GM19193 (cell line): ENCODE measurements around the gene CDK18.

Experiments used
- POLR2A ChIP-seq: IDR thresholded peaks from 4 replicates; pipeline ENCODE4 v1.6.1; 2011; ENCODE audit not compliant: insufficient read depth, insufficient read length; ENCODE audit errors: extremely low read depth

Gene CDK18

GRCh38 chr1:205570796-205571537 is 66.5 kb downstream of the CDK18 start:
- no peak for TF ChIP-seq POLR2A

GRCh38 chr1:205571747-205572146 is 67.3 kb downstream of the CDK18 start:
- TF ChIP-seq POLR2A, result no peak

GRCh38 chr1:205572421-205572820 is 68.0 kb downstream of the CDK18 start:
- no peak for TF ChIP-seq POLR2A

GRCh38 chr1:205575294-205575885 is 70.9 kb downstream of the CDK18 start:
- TF ChIP-seq POLR2A, result no peak

GRCh38 chr1:205576011-205576410 is 71.5 kb downstream of the CDK18 start:
- no peak for TF ChIP-seq POLR2A

- TF ChIP-seq POLR2A, result no peak
These were observed 72.6 kb downstream of the CDK18 start for GRCh38 chr1:205576805-205577761.

- no peak for TF ChIP-seq POLR2A
These were observed 73.6 kb downstream of the CDK18 start for GRCh38 chr1:205577874-205578658.

- no peak for TF ChIP-seq POLR2A
These were observed 74.5 kb downstream of the CDK18 start for GRCh38 chr1:205578780-205579571.

- no peak for TF ChIP-seq POLR2A
These were observed 75.2 kb downstream of the CDK18 start for GRCh38 chr1:205579711-205580110.

GRCh38 chr1:205580140-205580922 is 75.9 kb downstream of the CDK18 start:
- no peak for TF ChIP-seq POLR2A

- TF ChIP-seq POLR2A, result no peak
These were observed 76.4 kb downstream of the CDK18 start for GRCh38 chr1:205580923-205581180.

- TF ChIP-seq POLR2A, result no peak
These were observed 77.0 kb downstream of the CDK18 start for GRCh38 chr1:205581321-205581980.

- no peak for TF ChIP-seq POLR2A
These were observed 77.6 kb downstream of the CDK18 start for GRCh38 chr1:205582046-205582445.
